Endothelial cell of umbilical vein (primary cell): Measurements from ENCODE around the gene BRSK1. TPM values are rescaled to one million over a fixed set of nuclear protein-coding genes. Genes with fewer than 3 reads are reported as not detected.

Experiments used
- BruUV-seq: library from RNA; stranded (reverse); fragments of 400-500 nt; replicated peaks from 2 replicates; lab custom pipeline; 2021; lab: Mats Ljungman, UMichigan
- CTCF ChIA-PET: fragments of 300-600, 350-600 bp; sonication (Branson Sonifier 250); formaldehyde crosslinking; loops from one replicate; lab custom pipeline; 2021; ENCODE audit warnings: antibody characterized with exemption, inconsistent platforms; lab: Charles Lee
- POLR2A ChIA-PET: fragments of 300-600, 350-600 bp; sonication (Branson Sonifier 250); formaldehyde crosslinking; loops from one replicate; lab custom pipeline; 2021; ENCODE audit warnings: antibody characterized with exemption, inconsistent platforms; lab: Charles Lee
- DNase-seq: peaks from one replicate; pipeline ENCODE4 v3.0.0-alpha.2; 2011; ENCODE audit warnings: low read depth, low spot score
- FAIRE-seq: peaks from 2 replicates; lab custom pipeline; 2011; peaks lifted over from hg19 to GRCh38; lab: Jason Lieb, UNC
- H2AFZ ChIP-seq: 2 replicates; pipeline ENCODE4 v1.6.0; 2012; ENCODE audit warnings: low read depth, low read length, control low read depth, inconsistent platforms
- H3K27ac ChIP-seq: 2 replicates; pipeline ENCODE4 v1.5.1; 2011; ENCODE audit warnings: low read depth, mild to moderate bottlenecking, control low read depth, low read length, moderate library complexity; ENCODE audit not compliant: insufficient read depth
- H3K27me3 ChIP-seq, 2 experiments: 2 replicates each; pipeline versions ENCODE4 v1.6.0 to v1.6.1; 2011; ENCODE audit warnings: low read length in 2 of 2, mixed read lengths in 1 of 2; ENCODE audit not compliant: control insufficient read depth in 2 of 2, insufficient read depth in 2 of 2
- H3K36me3 ChIP-seq, 2 experiments: 2 replicates in 1 of 2; 3 replicates in 1 of 2; pipeline ENCODE4 v1.5.1; 2011; ENCODE audit warnings: low read length in 2 of 2, mild to moderate bottlenecking in 1 of 2, moderate library complexity in 1 of 2; ENCODE audit not compliant: control insufficient read depth in 2 of 2, insufficient read depth in 2 of 2; ENCODE audit errors: extremely low read depth in 1 of 2
- H3K4me1 ChIP-seq: 3 replicates; pipeline ENCODE4 v1.5.1; 2011; ENCODE audit warnings: mild to moderate bottlenecking, low read length; ENCODE audit not compliant: control insufficient read depth, insufficient read depth; ENCODE audit errors: extremely low read depth
- H3K4me2 ChIP-seq: 2 replicates; pipeline ENCODE4 v1.6.1; 2011; ENCODE audit warnings: low read length, control low read depth, mixed read lengths; ENCODE audit not compliant: insufficient read depth
- H3K4me3 ChIP-seq, 3 experiments: fragments of 200-600 bp in 1 of 3; sonication (generic), shearing (Covaris generic) in 1 of 3; replicated peaks in 1 of 3; 2 replicates each; pipeline ENCODE4 v1.5.1; 2011 to 2016; ENCODE audit warnings: control low read depth in 3 of 3, low read length in 3 of 3, mild to moderate bottlenecking in 2 of 3, inconsistent platforms in 1 of 3, low read depth in 1 of 3, moderate library complexity in 1 of 3; ENCODE audit not compliant: insufficient read depth in 1 of 3
- H3K79me2 ChIP-seq: 2 replicates; pipeline ENCODE4 v1.6.0; 2012; ENCODE audit warnings: low read length, inconsistent platforms; ENCODE audit not compliant: control insufficient read depth, insufficient read depth
- H3K9ac ChIP-seq: replicated peaks from 2 replicates; pipeline ENCODE3; 2011; ENCODE audit warnings: low read length, control low read depth; ENCODE audit not compliant: insufficient read depth; ENCODE audit errors: extremely low read depth
- H3K9me1 ChIP-seq: replicated peaks from 3 replicates; pipeline ENCODE4 v1.6.0; 2011; ENCODE audit warnings: mild to moderate bottlenecking, low read length; ENCODE audit not compliant: control insufficient read depth, insufficient read depth; ENCODE audit errors: extremely low read depth
- H3K9me3 ChIP-seq: replicated peaks from 2 replicates; pipeline ENCODE4 v1.5.1; 2012; ENCODE audit warnings: low read length, inconsistent platforms; ENCODE audit not compliant: control insufficient read depth, insufficient read depth
- H4K20me1 ChIP-seq: replicated peaks from 2 replicates; pipeline ENCODE3; 2011; ENCODE audit warnings: mild to moderate bottlenecking, low read length; ENCODE audit not compliant: control insufficient read depth, insufficient read depth; ENCODE audit errors: extremely low read depth
- EZH2 ChIP-seq: IDR thresholded peaks from 2 replicates; pipeline ENCODE4 v1.6.1; 2012; ENCODE audit warnings: borderline replicate concordance, low read depth, mild to moderate bottlenecking, moderate library complexity, low read length, inconsistent platforms; ENCODE audit not compliant: severe bottlenecking
- FOS ChIP-seq: IDR thresholded peaks from 2 replicates; pipeline ENCODE4 v1.6.1; 2011; ENCODE audit warnings: mild to moderate bottlenecking, low read length, moderate library complexity, borderline replicate concordance; ENCODE audit not compliant: insufficient read depth
- GATA2 ChIP-seq: IDR thresholded peaks from 2 replicates; pipeline ENCODE4 v1.7.0; 2011; ENCODE audit warnings: low read depth, mild to moderate bottlenecking, moderate library complexity, mixed read lengths, low read length; ENCODE audit not compliant: insufficient read length, insufficient read depth
- JUN ChIP-seq: IDR thresholded peaks from 2 replicates; pipeline ENCODE4 v1.6.1; 2011; ENCODE audit warnings: borderline replicate concordance, low read depth; ENCODE audit not compliant: insufficient read length, insufficient read depth
- POLR2A ChIP-seq: IDR thresholded peaks from 2 replicates; pipeline ENCODE4 v1.6.1; 2012; ENCODE audit warnings: low read depth, mild to moderate bottlenecking, control low read depth, low read length
- POLR2AphosphoS5 ChIP-seq: IDR thresholded peaks from 2 replicates; pipeline ENCODE4 v1.6.1; 2012; ENCODE audit warnings: low read depth, mild to moderate bottlenecking, control low read depth, low read length, moderate library complexity; ENCODE audit not compliant: insufficient read depth
- dilution Hi-C: fragments of 300-500 bp; cut with MboI; formaldehyde crosslinking; loops from one replicate; pipeline ENCODE4 v1.15.0; 2019; ENCODE audit warnings: low sequenced_read_pairs; ENCODE audit not compliant: extremely low pct_ligation_motif_present
- intact Hi-C: fragments of 100-400 bp; cut with micrococcal nuclease; formaldehyde crosslinking; loops from one replicate; pipeline ENCODE4 v1.10.0; 2022
- polyA plus RNA-seq, 4 experiments: library from polyadenylated mRNA; depleted of rRNA in 3 of 4; stranded (reverse) in 3 of 4; unstranded in 1 of 4; fragments of >200 nt; gene quantifications; 2 replicates each; pipeline versions ENCODE4 v1.2.1 to v1.2.3, GENCODE V29; 2011 to 2012; ENCODE audit warnings: missing spikeins in 1 of 4
- total RNA-seq: library from RNA; stranded (reverse); gene quantifications from 2 replicates; pipeline ENCODE4 v1.2.3, GENCODE V29; 2021

Gene BRSK1
- total and polyA plus RNA-seq, 2 donors (not counting 3 experiments of a cell fraction or from before 2014, with no cell fraction given), result 0.33 to 0.44 TPM

- Histone ChIP-seq H2AFZ (no peak overlapping the region), H3K4me2 (no peak overlapping the region), H3K4me3 (no peak overlapping the region), H3K79me2 (no peaks in the 10 kb centered on the region), H4K20me1 (no peaks in the 10 kb centered on the region), H3K9me3 (no peaks in the 10 kb centered on the region), H3K4me1 (no peaks in the 10 kb centered on the region), H3K27ac (no peak overlapping the region), H3K9me1 (no peaks in the 10 kb centered on the region), H3K27me3 (no peaks in the 10 kb centered on the region), H3K9ac (no peak overlapping the region), H3K36me3 (no peaks in the 10 kb centered on the region)
- ChIA-PET CTCF (no interaction called here), POLR2A (no interaction called here)
- no peak for DNase-seq
- dilution Hi-C loops (no loop called here), intact Hi-C loops (no loop called here)
- no peak for FAIRE-seq
- TF ChIP-seq EZH2 (no peak), JUN (no peak), POLR2AphosphoS5 (no peak), POLR2A (no peak)
- BruUV-seq, result no TSS peak
These were observed 17.9 kb upstream of the BRSK1 start for GRCh38 chr19:55265723-55266386.

- BruUV-seq, result no TSS peak
- ChIA-PET POLR2A (no interaction called here), CTCF (no interaction called here)
- H3K4me3 ChIP-seq, result no peak overlapping the region
- no peaks in the 10 kb centered on the region for H3K4me1 ChIP-seq
- intact Hi-C loops (no loop called here), dilution Hi-C loops (no loop called here)
- FAIRE-seq (no peak), DNase-seq (no peak)
- no peaks in the 10 kb centered on the region for H3K36me3 ChIP-seq
- H4K20me1 ChIP-seq, result no peaks in the 10 kb centered on the region
- H3K9me3 ChIP-seq, result no peaks in the 10 kb centered on the region
- no peak overlapping the region for H3K4me2 ChIP-seq
- H3K27me3 ChIP-seq, result no peaks in the 10 kb centered on the region
- H3K9me1 ChIP-seq, result no peaks in the 10 kb centered on the region
- no peak overlapping the region for H3K9ac ChIP-seq
- TF ChIP-seq EZH2 (no peak), GATA2 (no peak), FOS (no peak), JUN (no peak)
- H3K27ac ChIP-seq, result no peak overlapping the region
- no peak overlapping the region for H2AFZ ChIP-seq
- H3K79me2 ChIP-seq, result no peaks in the 10 kb centered on the region
These were observed 17.4 kb upstream of the BRSK1 start for GRCh38 chr19:55266404-55266803.
